GM23338 (cell line): ENCODE results near the gene DRC7. TPM values are rescaled to one million over a fixed set of nuclear protein-coding genes. Genes with fewer than 3 reads are reported as not detected.

Experiments used
- ATAC-seq: fragments of 200-7000 bp; cut with Tn5 transposase; 3 replicates; pipeline ENCODE4 v1.9.1; 2020
- DNase-seq: peaks from one replicate; pipeline ENCODE4 v3.0.0-alpha.2; 2015; ENCODE audit warnings: low spot score
- H2AFZ ChIP-seq: fragments of 200-600 bp; sonication (generic); 2 replicates; pipeline ENCODE4 v1.8.0; 2016; ENCODE audit warnings: antibody characterized with exemption, mild to moderate bottlenecking, moderate library complexity
- H3F3A ChIP-seq: fragments of 200-600 bp; sonication (generic); replicated peaks from 2 replicates; pipeline ENCODE4 v1.8.0; 2017; ENCODE audit warnings: antibody characterized with exemption, mixed run types, low read depth
- H3K27ac ChIP-seq: fragments of 200-600 bp; sonication (generic); 2 replicates; pipeline ENCODE4 v1.6.1; 2016; ENCODE audit warnings: low read depth
- H3K27me3 ChIP-seq: fragments of 200-600 bp; sonication (generic); 2 replicates; pipeline ENCODE4 v1.8.0; 2016; ENCODE audit warnings: mild to moderate bottlenecking, mixed run types, moderate library complexity; ENCODE audit not compliant: insufficient read depth
- H3K36me3 ChIP-seq: fragments of 200-600 bp; sonication (generic); 2 replicates; pipeline ENCODE4 v1.8.0; 2016; ENCODE audit warnings: mild to moderate bottlenecking; ENCODE audit not compliant: insufficient read depth
- H3K4me1 ChIP-seq: fragments of 200-600 bp; sonication (generic); 2 replicates; pipeline ENCODE4 v1.8.0; 2016; ENCODE audit warnings: mild to moderate bottlenecking, moderate library complexity; ENCODE audit not compliant: insufficient read depth
- H3K4me2 ChIP-seq: fragments of 200-600 bp; sonication (generic); 2 replicates; pipeline ENCODE4 v1.7.1; 2017; ENCODE audit warnings: mixed run types
- H3K4me3 ChIP-seq: fragments of 200-600 bp; sonication (generic); 2 replicates; pipeline ENCODE4 v1.6.1; 2016; ENCODE audit warnings: mixed run types
- H3K79me2 ChIP-seq: fragments of 200-600 bp; sonication (generic); replicated peaks from 2 replicates; pipeline ENCODE4 v1.8.0; 2017; ENCODE audit warnings: mild to moderate bottlenecking; ENCODE audit not compliant: insufficient read depth
- H3K9me2 ChIP-seq: fragments of 200-600 bp; sonication (generic); 2 replicates; pipeline ENCODE4 v1.8.0; 2017; ENCODE audit not compliant: insufficient read depth
- H4K20me1 ChIP-seq: fragments of 200-600 bp; sonication (generic); replicated peaks from 2 replicates; pipeline ENCODE4 v1.8.0; 2017; ENCODE audit warnings: mild to moderate bottlenecking; ENCODE audit not compliant: insufficient read depth
- H3K27ac Mint-ChIP-seq: 2 replicates; pipeline ENCODE4 v1.8.0; 2020; ENCODE audit warnings: inconsistent platforms, mild to moderate bottlenecking, moderate library complexity, mixed read lengths
- H3K27me3 Mint-ChIP-seq: 3 replicates; pipeline ENCODE4 v1.8.0; 2022; ENCODE audit warnings: low read depth, mild to moderate bottlenecking, moderate library complexity, mixed read lengths, inconsistent platforms; ENCODE audit not compliant: insufficient read depth, poor library complexity
- H3K36me3 Mint-ChIP-seq: 3 replicates; pipeline ENCODE4 v1.8.0; 2021; ENCODE audit warnings: low read depth, mild to moderate bottlenecking, inconsistent platforms, moderate library complexity, mixed read lengths
- H3K4me1 Mint-ChIP-seq: 3 replicates; pipeline ENCODE4 v1.8.0; 2020; ENCODE audit warnings: mild to moderate bottlenecking, inconsistent platforms, mixed read lengths
- H3K4me3 Mint-ChIP-seq: 3 replicates; pipeline ENCODE4 v1.8.0; 2021; ENCODE audit warnings: moderate library complexity, mild to moderate bottlenecking, inconsistent platforms, mixed read lengths
- H3K9me3 Mint-ChIP-seq: 3 replicates; pipeline ENCODE4 v1.8.0; 2020; ENCODE audit warnings: moderate library complexity, mild to moderate bottlenecking, inconsistent platforms, mixed read lengths
- CREB1 ChIP-seq: fragments of 250-450 bp; sonication (Bioruptor Pico); IDR thresholded peaks from 2 replicates; pipeline ENCODE4 v1.5.0; 2020; ENCODE audit warnings: low read depth, mild to moderate bottlenecking, moderate library complexity
- EZH2phosphoT487 ChIP-seq: fragments of 200-600 bp; sonication (generic); IDR thresholded peaks from one replicate; pipeline ENCODE4 v1.8.1; 2018; ENCODE audit warnings: antibody characterized with exemption; ENCODE audit not compliant: unreplicated experiment
- JUNB ChIP-seq: IDR thresholded peaks from one replicate; pipeline ENCODE4 v1.6.1; 2016; ENCODE audit warnings: antibody characterized with exemption; ENCODE audit not compliant: unreplicated experiment
- NANOG ChIP-seq: IDR thresholded peaks from 2 replicates; pipeline ENCODE4 v1.6.1; 2016; ENCODE audit warnings: antibody characterized with exemption, borderline replicate concordance
- POLR2AphosphoS5 ChIP-seq: IDR thresholded peaks from 2 replicates; pipeline ENCODE4 v1.6.1; 2016; ENCODE audit warnings: antibody characterized with exemption, low read depth
- STAT1 ChIP-seq: IDR thresholded peaks from one replicate; pipeline ENCODE4 v1.6.1; 2016; ENCODE audit warnings: antibody characterized with exemption; ENCODE audit not compliant: unreplicated experiment
- ZNF114 ChIP-seq: fragments of 250-450 bp; sonication (Bioruptor Pico); IDR thresholded peaks from 2 replicates; pipeline ENCODE4 v1.5.0; 2020; ENCODE audit warnings: mild to moderate bottlenecking, moderate library complexity
- ZNF331 ChIP-seq: fragments of 250-450 bp; sonication (Bioruptor Pico); IDR thresholded peaks from 2 replicates; pipeline ENCODE4 v1.5.0; 2020; ENCODE audit warnings: low read depth, mild to moderate bottlenecking, moderate library complexity
- ZNF462 ChIP-seq: fragments of 250-450 bp; sonication (Bioruptor Pico); IDR thresholded peaks from 2 replicates; pipeline ENCODE4 v1.5.0; 2020; ENCODE audit warnings: mild to moderate bottlenecking, moderate library complexity
- polyA plus RNA-seq: library from polyadenylated mRNA; unstranded; fragments of >200 nt; fragmentation: Nextera tagmentation; extraction: Ambion mirVana; gene quantifications from 2 replicates; pipeline ENCODE4 v1.2.1, GENCODE V29; 2016
- total RNA-seq: library from RNA; depleted of rRNA; stranded (reverse); fragments of >200 nt; shearing (Covaris generic); gene quantifications from 2 replicates; pipeline ENCODE4 v1.2.3, GENCODE V29; 2014
- TF ChIP-seq, protein P1 (sequence below): IDR thresholded peaks from one replicate; pipeline ENCODE4 v1.6.1; 2018; ENCODE audit warnings: antibody characterized with exemption; ENCODE audit not compliant: unreplicated experiment
- TF ChIP-seq, protein P2 (sequence below), 2 experiments: fragments of 200-600 bp in 1 of 2; sonication (generic) in 1 of 2; conservative IDR thresholded peaks; 2 replicates each; pipeline versions ENCODE4 v1.5.1 to v1.6.1; 2016 to 2017; ENCODE audit warnings: antibody characterized with exemption in 2 of 2, low read depth in 2 of 2, mild to moderate bottlenecking in 2 of 2, moderate library complexity in 1 of 2

The DRC7 gene
- total and polyA plus RNA-seq, 2 experiments from 2014 or later, result not detected

DNA sequence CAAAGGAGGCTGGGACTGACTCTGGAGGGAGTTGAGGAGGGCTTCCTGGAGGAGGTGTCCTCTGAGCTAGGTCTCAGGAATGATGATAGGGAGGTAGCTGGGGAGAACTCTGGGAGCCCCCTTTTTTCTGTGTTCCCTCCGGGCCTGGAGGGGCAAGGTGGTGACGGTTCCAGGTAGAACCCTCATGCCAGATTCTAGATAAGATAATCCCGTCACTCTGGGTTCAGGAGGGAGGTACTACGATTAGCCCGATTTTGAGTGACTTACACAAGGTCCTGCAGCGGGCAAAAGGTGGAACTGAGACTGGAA is 45.2 kb upstream of the DRC7 start (continued):
- TF ChIP-seq, protein P1, sequence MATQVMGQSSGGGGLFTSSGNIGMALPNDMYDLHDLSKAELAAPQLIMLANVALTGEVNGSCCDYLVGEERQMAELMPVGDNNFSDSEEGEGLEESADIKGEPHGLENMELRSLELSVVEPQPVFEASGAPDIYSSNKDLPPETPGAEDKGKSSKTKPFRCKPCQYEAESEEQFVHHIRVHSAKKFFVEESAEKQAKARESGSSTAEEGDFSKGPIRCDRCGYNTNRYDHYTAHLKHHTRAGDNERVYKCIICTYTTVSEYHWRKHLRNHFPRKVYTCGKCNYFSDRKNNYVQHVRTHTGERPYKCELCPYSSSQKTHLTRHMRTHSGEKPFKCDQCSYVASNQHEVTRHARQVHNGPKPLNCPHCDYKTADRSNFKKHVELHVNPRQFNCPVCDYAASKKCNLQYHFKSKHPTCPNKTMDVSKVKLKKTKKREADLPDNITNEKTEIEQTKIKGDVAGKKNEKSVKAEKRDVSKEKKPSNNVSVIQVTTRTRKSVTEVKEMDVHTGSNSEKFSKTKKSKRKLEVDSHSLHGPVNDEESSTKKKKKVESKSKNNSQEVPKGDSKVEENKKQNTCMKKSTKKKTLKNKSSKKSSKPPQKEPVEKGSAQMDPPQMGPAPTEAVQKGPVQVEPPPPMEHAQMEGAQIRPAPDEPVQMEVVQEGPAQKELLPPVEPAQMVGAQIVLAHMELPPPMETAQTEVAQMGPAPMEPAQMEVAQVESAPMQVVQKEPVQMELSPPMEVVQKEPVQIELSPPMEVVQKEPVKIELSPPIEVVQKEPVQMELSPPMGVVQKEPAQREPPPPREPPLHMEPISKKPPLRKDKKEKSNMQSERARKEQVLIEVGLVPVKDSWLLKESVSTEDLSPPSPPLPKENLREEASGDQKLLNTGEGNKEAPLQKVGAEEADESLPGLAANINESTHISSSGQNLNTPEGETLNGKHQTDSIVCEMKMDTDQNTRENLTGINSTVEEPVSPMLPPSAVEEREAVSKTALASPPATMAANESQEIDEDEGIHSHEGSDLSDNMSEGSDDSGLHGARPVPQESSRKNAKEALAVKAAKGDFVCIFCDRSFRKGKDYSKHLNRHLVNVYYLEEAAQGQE, result no peak
- no peak for TF ChIP-seq STAT1
- no peak for TF ChIP-seq EZH2phosphoT487
- no peak for TF ChIP-seq ZNF331
- no peak for TF ChIP-seq POLR2AphosphoS5
- TF ChIP-seq, protein P2, sequence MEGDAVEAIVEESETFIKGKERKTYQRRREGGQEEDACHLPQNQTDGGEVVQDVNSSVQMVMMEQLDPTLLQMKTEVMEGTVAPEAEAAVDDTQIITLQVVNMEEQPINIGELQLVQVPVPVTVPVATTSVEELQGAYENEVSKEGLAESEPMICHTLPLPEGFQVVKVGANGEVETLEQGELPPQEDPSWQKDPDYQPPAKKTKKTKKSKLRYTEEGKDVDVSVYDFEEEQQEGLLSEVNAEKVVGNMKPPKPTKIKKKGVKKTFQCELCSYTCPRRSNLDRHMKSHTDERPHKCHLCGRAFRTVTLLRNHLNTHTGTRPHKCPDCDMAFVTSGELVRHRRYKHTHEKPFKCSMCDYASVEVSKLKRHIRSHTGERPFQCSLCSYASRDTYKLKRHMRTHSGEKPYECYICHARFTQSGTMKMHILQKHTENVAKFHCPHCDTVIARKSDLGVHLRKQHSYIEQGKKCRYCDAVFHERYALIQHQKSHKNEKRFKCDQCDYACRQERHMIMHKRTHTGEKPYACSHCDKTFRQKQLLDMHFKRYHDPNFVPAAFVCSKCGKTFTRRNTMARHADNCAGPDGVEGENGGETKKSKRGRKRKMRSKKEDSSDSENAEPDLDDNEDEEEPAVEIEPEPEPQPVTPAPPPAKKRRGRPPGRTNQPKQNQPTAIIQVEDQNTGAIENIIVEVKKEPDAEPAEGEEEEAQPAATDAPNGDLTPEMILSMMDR (conservative IDR thresholded peaks at IDR 0.05; ENCODE audit: low read depth in 2 of 2), result no peak

DNA sequence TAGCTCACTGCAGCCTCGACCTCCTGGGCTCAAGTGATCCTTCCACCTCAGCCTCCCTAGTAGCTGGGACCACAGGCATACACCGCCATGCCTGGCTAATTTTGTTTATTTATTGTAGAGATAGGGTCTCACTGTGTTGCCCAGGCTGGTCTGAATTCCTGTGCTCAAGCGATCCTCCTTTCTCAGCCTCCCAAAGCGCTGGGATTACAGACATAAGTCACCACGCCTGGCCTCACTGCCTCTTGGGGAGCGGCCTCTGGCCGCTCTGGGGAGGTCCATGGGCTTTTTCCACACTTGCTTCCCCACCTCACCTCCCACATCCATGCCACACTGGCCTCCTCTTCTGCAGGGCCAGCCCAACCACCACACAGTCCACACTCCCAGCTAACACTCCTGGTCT is 44.8 kb upstream of the DRC7 start:
- ATAC-seq, result no peak
- no peaks in the 10 kb centered on the region for H3K4me1 Mint-ChIP-seq
- H3K9me2 ChIP-seq, result no peaks in the 10 kb centered on the region
- DNase-seq, result no peak
- H3K4me3 ChIP-seq, result no peak overlapping the region
- peaks cover 16% of the 10 kb centered on the region for H3K27me3 Mint-ChIP-seq
- H3K4me2 ChIP-seq, result no peak overlapping the region
- H3K27me3 ChIP-seq, result no peaks in the 10 kb centered on the region
- H3K4me3 Mint-ChIP-seq, result no peak overlapping the region
- no peak overlapping the region for H3K27ac ChIP-seq
- no peaks in the 10 kb centered on the region for H3K4me1 ChIP-seq
- no peaks in the 10 kb centered on the region for H3K36me3 Mint-ChIP-seq
- no peak overlapping the region for H2AFZ ChIP-seq
- no peaks in the 10 kb centered on the region for H3K9me3 Mint-ChIP-seq
- no peak overlapping the region for H3K27ac Mint-ChIP-seq
- H3F3A ChIP-seq, result no peaks in the 10 kb centered on the region
- no peaks in the 10 kb centered on the region for H3K79me2 ChIP-seq
- no peaks in the 10 kb centered on the region for H4K20me1 ChIP-seq
- no peaks in the 10 kb centered on the region for H3K36me3 ChIP-seq
- TF ChIP-seq EZH2phosphoT487 (no peak), POLR2AphosphoS5 (no peak), ZNF114 (CRISPR knock-in tag) (no peak), JUNB (no peak), CREB1 (CRISPR knock-in tag) (no peak), ZNF331 (no peak), ZNF462 (CRISPR knock-in tag) (no peak), NANOG (no peak), STAT1 (no peak)
- TF ChIP-seq, protein P1, result no peak
